ENCODE data around the gene ECHDC1. TPM values are rescaled to one million over a fixed set of nuclear protein-coding genes. Genes with fewer than 3 reads are reported as not detected.

The ECHDC1 gene
- total and polyA plus RNA-seq, 2 of the 4 experiments (the other 2 are of a cell fraction): 33.1 to 40.3 TPM

- no peak overlapping the region for H3K4ac ChIP-seq (ENCODE audit: low read depth, low read length)
- ATAC-seq (ENCODE audit: low read depth) (peak; percentile 62), DNase-seq (peak; percentile 41)
- no peak overlapping the region for H2AFZ ChIP-seq (replicated peaks; ENCODE audit: low read length, poor library complexity)
- no TSS peak for BruUV-seq (replicated peaks)
- H3K9me1 ChIP-seq (ENCODE audit: insufficient read depth, low read length): no peaks in the 10 kb centered on the region
- no CpG with 5 or more reads among the region's 1 CpG for WGBS, 2 experiments (ENCODE audit: extremely low coverage in 2 of 2, insufficient read length in 1 of 2)
- no peaks in the 10 kb centered on the region for H3K9me3 ChIP-seq (ENCODE audit: control insufficient read depth, insufficient read depth, low read length)
- H2BK5ac ChIP-seq (ENCODE audit: low read depth, low read length, poor library complexity, severe bottlenecking): no peak overlapping the region
- H4K8ac ChIP-seq (ENCODE audit: low read depth in 2 of 2, low read length in 2 of 2): no peak overlapping the region
- ChIA-PET POLR2A (ENCODE audit: unreplicated experiment) (no interaction called here), CTCF (no interaction called here)
- H4K5ac ChIP-seq (ENCODE audit: low read depth, low read length): no peak overlapping the region
- intact Hi-C loops (cut with micrococcal nuclease) (no loop called here), dilution Hi-C loops (cut with HindIII; ENCODE audit: low sequenced_read_pairs, unreplicated experiment) (no loop called here), in situ Hi-C loops (cut with MboI; ENCODE audit: low sequenced_read_pairs) (no loop called here)
- no peak overlapping the region for H2AK9ac ChIP-seq (replicated peaks; ENCODE audit: low read depth, low read length, poor library complexity)
- no peak overlapping the region for H3K18ac ChIP-seq (ENCODE audit: low read depth, low read length)
- no peaks in the 10 kb centered on the region for H4K20me1 ChIP-seq (ENCODE audit: insufficient read depth, low read length)
- H3K4me3 ChIP-seq (ENCODE audit: insufficient read depth, low read depth, low read length): no peak overlapping the region
- no peak overlapping the region for H3K4me2 ChIP-seq (ENCODE audit: low read depth, low read length)
- H4K91ac ChIP-seq (ENCODE audit: insufficient read depth, low read depth, low read length): no peak overlapping the region
- no peak overlapping the region for H3K23ac ChIP-seq (ENCODE audit: low read depth, low read length)
- no peak overlapping the region for H3K56ac ChIP-seq (ENCODE audit: extremely low read depth, insufficient read depth, low read length)
- H3K27me3 ChIP-seq (ENCODE audit: control insufficient read depth, insufficient read depth, low read length): no peaks in the 10 kb centered on the region
- no peak for TF ChIP-seq ELK1 (IDR thresholded peaks at IDR 0.05; ENCODE audit: borderline replicate concordance, low read depth, low read length)
- TF ChIP-seq BHLHE40 (IDR thresholded peaks at IDR 0.05; ENCODE audit: low read depth, low read length): no peak
- TF ChIP-seq RFX5 (IDR thresholded peaks at IDR 0.05; ENCODE audit: low read depth, low read length): no peak
- no peak overlapping the region for H2BK120ac ChIP-seq (ENCODE audit: low read depth, low read length)
- H3K36me3 ChIP-seq (ENCODE audit: control insufficient read depth, insufficient read depth, low read length): no peaks in the 10 kb centered on the region
- no peak overlapping the region for H3K27ac ChIP-seq (ENCODE audit: insufficient read depth, low read length)
- H3K9ac ChIP-seq (ENCODE audit: low read depth, low read length): no peak overlapping the region
- H2BK20ac ChIP-seq (ENCODE audit: low read depth, low read length): no peak overlapping the region
- peaks cover 3% of the 10 kb centered on the region; the same call in 1 of the 2 replicates for H3K4me1 ChIP-seq (ENCODE audit: control insufficient read depth, insufficient read depth, low read length)
- no peak overlapping the region for H3K14ac ChIP-seq (replicated peaks; ENCODE audit: low read depth, low read length)
- no peak overlapping the region for H2AK5ac ChIP-seq (ENCODE audit: low read depth, low read length)
- no peaks in the 10 kb centered on the region for H3K79me1 ChIP-seq (ENCODE audit: low read depth in 1 of 2, low read length in 2 of 2)
- no peak overlapping the region for H2BK15ac ChIP-seq (ENCODE audit: low read depth, low read length)
Observed at GRCh38 chr6:127383988-127384387, 40.6 kb upstream of the ECHDC1 start.

Data from IMR-90 (cell line).